Stomach (tissue), 4 donors: ENCODE measurements around the gene KDM6A.

Experiments used
- EP300 ChIP-seq: sonication (generic); formaldehyde crosslinking; IDR thresholded peaks from one replicate; pipeline ENCODE4 v1.6.1; 2017; ENCODE audit warnings: antibody characterized with exemption
- POLR2A ChIP-seq, 4 donors: fragments of 450-650 bp; IDR thresholded peaks; one replicate each; pipeline ENCODE4 v1.6.1; 2016; ENCODE audit warnings: antibody characterized with exemption in 4 of 4, control low read depth in 2 of 4, mild to moderate bottlenecking in 1 of 4, moderate library complexity in 1 of 4
- POLR2AphosphoS5 ChIP-seq, 3 donors: sonication (generic); formaldehyde crosslinking; IDR thresholded peaks; one replicate each; pipeline ENCODE4 v1.6.1; 2016; ENCODE audit warnings: antibody characterized with exemption in 3 of 3
- TF ChIP-seq, protein P1 (sequence below), 7 experiments: fragments of 450-650 bp in 4 of 7; fragments of 200-600 bp in 3 of 7; sonication (generic) in 3 of 7; IDR thresholded peaks; one replicate each; pipeline ENCODE4 v1.5.1; 2016 to 2019; ENCODE audit warnings: antibody characterized with exemption in 7 of 7, control low read depth in 2 of 7, mild to moderate bottlenecking in 1 of 7

DNA sequence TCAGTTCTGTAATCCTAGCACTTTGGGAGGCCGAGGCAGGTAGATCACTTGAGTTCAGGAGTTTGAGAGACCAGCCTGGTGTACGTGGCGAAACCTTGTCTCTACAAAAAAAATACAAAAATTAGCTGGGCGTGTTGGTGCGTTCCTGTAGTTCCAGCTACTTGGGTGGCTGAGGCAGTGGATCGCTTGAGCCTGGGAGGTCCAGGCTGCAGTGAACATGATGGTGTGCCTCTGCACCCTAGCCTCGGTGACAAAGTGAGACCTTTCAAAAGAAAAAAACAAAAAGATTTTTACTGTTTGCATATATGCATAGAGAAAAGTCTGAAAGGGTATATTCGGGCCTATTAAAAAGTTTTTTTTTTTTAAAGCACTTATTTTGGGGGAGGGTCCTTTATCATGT, 76.1 kb downstream of the KDM6A start:
- TF ChIP-seq, protein P1, sequence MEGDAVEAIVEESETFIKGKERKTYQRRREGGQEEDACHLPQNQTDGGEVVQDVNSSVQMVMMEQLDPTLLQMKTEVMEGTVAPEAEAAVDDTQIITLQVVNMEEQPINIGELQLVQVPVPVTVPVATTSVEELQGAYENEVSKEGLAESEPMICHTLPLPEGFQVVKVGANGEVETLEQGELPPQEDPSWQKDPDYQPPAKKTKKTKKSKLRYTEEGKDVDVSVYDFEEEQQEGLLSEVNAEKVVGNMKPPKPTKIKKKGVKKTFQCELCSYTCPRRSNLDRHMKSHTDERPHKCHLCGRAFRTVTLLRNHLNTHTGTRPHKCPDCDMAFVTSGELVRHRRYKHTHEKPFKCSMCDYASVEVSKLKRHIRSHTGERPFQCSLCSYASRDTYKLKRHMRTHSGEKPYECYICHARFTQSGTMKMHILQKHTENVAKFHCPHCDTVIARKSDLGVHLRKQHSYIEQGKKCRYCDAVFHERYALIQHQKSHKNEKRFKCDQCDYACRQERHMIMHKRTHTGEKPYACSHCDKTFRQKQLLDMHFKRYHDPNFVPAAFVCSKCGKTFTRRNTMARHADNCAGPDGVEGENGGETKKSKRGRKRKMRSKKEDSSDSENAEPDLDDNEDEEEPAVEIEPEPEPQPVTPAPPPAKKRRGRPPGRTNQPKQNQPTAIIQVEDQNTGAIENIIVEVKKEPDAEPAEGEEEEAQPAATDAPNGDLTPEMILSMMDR (IDR thresholded peaks at IDR 0.05), result no peak
- TF ChIP-seq POLR2AphosphoS5 (IDR thresholded peaks at IDR 0.05) (no peak), POLR2A (IDR thresholded peaks at IDR 0.05) (no peak), EP300 (no peak)
